ENCODE results near the gene ARHGDIA. TPM values are rescaled to one million over a fixed set of nuclear protein-coding genes. Genes with fewer than 3 reads are reported as not detected.
"Not testable (repeated sequence)": the region's sequence is repeated elsewhere in the genome, so short reads cannot be mapped to it uniquely, and the experiment has no call there.

The ARHGDIA gene
- total RNA-seq, 1 donor from 2014 or later = 697 TPM

- no peaks in the 10 kb centered on the region for H3K9me3 Mint-ChIP-seq
- intact Hi-C loops (cut with micrococcal nuclease) = no loop called here
- H3K36me3 Mint-ChIP-seq (ENCODE audit: low read depth) = peaks cover 27% of the 10 kb centered on the region
- no peak overlapping the region for H3K27ac Mint-ChIP-seq
- H3K4me3 Mint-ChIP-seq = no peak overlapping the region
- H3K4me1 Mint-ChIP-seq = no peaks in the 10 kb centered on the region
- H3K27me3 Mint-ChIP-seq = no peaks in the 10 kb centered on the region
- no peak for DNase-seq
These were observed 28.8 kb downstream of the ARHGDIA start for GRCh38 chr17:81842378-81842724.

GRCh38 chr17:81841866-81842265 is 29.3 kb downstream of the ARHGDIA start:
- H3K27ac Mint-ChIP-seq = no peak overlapping the region
- DNase-seq = no peak
- H3K27me3 Mint-ChIP-seq = no peaks in the 10 kb centered on the region
- H3K4me3 Mint-ChIP-seq = no peak overlapping the region
- no peaks in the 10 kb centered on the region for H3K9me3 Mint-ChIP-seq
- intact Hi-C loops (cut with micrococcal nuclease) = no loop called here
- H3K36me3 Mint-ChIP-seq (ENCODE audit: low read depth) = peaks cover 25% of the 10 kb centered on the region
- no peaks in the 10 kb centered on the region for H3K4me1 Mint-ChIP-seq

- peaks cover 21% of the 10 kb centered on the region for H3K36me3 Mint-ChIP-seq (ENCODE audit: low read depth)
- no peak overlapping the region for H3K27ac Mint-ChIP-seq
- H3K4me1 Mint-ChIP-seq = no peaks in the 10 kb centered on the region
- no peak for DNase-seq
- H3K27me3 Mint-ChIP-seq = no peaks in the 10 kb centered on the region
- no peak overlapping the region for H3K4me3 Mint-ChIP-seq
- H3K9me3 Mint-ChIP-seq = no peaks in the 10 kb centered on the region
- intact Hi-C loops (cut with micrococcal nuclease) = no loop called here
These were observed 30.0 kb downstream of the ARHGDIA start for GRCh38 chr17:81840826-81841778.

GRCh38 chr17:81840059-81840458 is 31.1 kb downstream of the ARHGDIA start:
- H3K9me3 Mint-ChIP-seq; intact Hi-C loops (cut with micrococcal nuclease); H3K4me3 Mint-ChIP-seq; DNase-seq; H3K27me3 Mint-ChIP-seq; H3K4me1 Mint-ChIP-seq; H3K27ac Mint-ChIP-seq: not testable (repeated sequence)
- H3K36me3 Mint-ChIP-seq (ENCODE audit: low read depth) = peaks cover 15% of the 10 kb centered on the region

- intact Hi-C loops (cut with micrococcal nuclease) = no loop called here
- no peak for DNase-seq
- Mint-ChIP-seq H3K36me3 (ENCODE audit: low read depth) (peaks cover 8% of the 10 kb centered on the region), H3K4me1 (no peaks in the 10 kb centered on the region), H3K4me3 (no peak overlapping the region), H3K27ac (no peak overlapping the region), H3K27me3 (no peaks in the 10 kb centered on the region), H3K9me3 (no peaks in the 10 kb centered on the region)
These were observed 31.8 kb downstream of the ARHGDIA start for GRCh38 chr17:81839301-81839700.

GRCh38 chr17:81838753-81839255 is 32.3 kb downstream of the ARHGDIA start:
- DNase-seq = no peak
- intact Hi-C loops (cut with micrococcal nuclease) = no loop called here
- no peak overlapping the region for H3K27ac Mint-ChIP-seq
- H3K27me3 Mint-ChIP-seq = no peaks in the 10 kb centered on the region
- H3K36me3 Mint-ChIP-seq (ENCODE audit: low read depth) = peaks cover 5% of the 10 kb centered on the region
- peaks cover under 1% of the 10 kb centered on the region for H3K4me1 Mint-ChIP-seq
- H3K4me3 Mint-ChIP-seq = no peak overlapping the region
- no peaks in the 10 kb centered on the region for H3K9me3 Mint-ChIP-seq

GRCh38 chr17:81837641-81838040 is 33.5 kb downstream of the ARHGDIA start:
- H3K4me1 Mint-ChIP-seq = peaks cover 3% of the 10 kb centered on the region
- H3K27me3 Mint-ChIP-seq = no peaks in the 10 kb centered on the region
- intact Hi-C loops (cut with micrococcal nuclease) = no loop called here
- H3K4me3 Mint-ChIP-seq = no peak overlapping the region
- no peak for DNase-seq
- no peaks in the 10 kb centered on the region for H3K36me3 Mint-ChIP-seq (ENCODE audit: low read depth)
- no peak overlapping the region for H3K27ac Mint-ChIP-seq
- no peaks in the 10 kb centered on the region for H3K9me3 Mint-ChIP-seq

- Mint-ChIP-seq H3K9me3 (no peaks in the 10 kb centered on the region), H3K36me3 (ENCODE audit: low read depth) (peaks cover 4% of the 10 kb centered on the region), H3K27me3 (no peaks in the 10 kb centered on the region), H3K4me3 (peak within 1 kb of the TSS; percentile 86), H3K27ac (peak within 1 kb of the TSS; percentile 87), H3K4me1 (peaks cover 19% of the 10 kb centered on the region)
- intact Hi-C loops (cut with micrococcal nuclease) = no loop called here
- DNase-seq = no peak
These were observed 36.3 kb downstream of the ARHGDIA start, which contains the start of gene PPP1R27 for GRCh38 chr17:81834831-81835267. Gene PPP1R27 (minus strand): TSS chr17:81835050. CDS start chr17:81834953, 97 bp downstream.

- DNase-seq = no peak
- H3K9me3 Mint-ChIP-seq = no peaks in the 10 kb centered on the region
- H3K4me3 Mint-ChIP-seq = peak overlapping the region; percentile 86
- H3K27ac Mint-ChIP-seq = peak overlapping the region; percentile 87
- H3K27me3 Mint-ChIP-seq = no peaks in the 10 kb centered on the region
- intact Hi-C loops (cut with micrococcal nuclease) = loop anchor here (2.0 kb wide), 1 partner anchor 93 kb away; the partner anchor contains the start of gene MAFG
- peaks cover 19% of the 10 kb centered on the region for H3K4me1 Mint-ChIP-seq
- peaks cover 4% of the 10 kb centered on the region for H3K36me3 Mint-ChIP-seq (ENCODE audit: low read depth)
These were observed 37.0 kb downstream of the ARHGDIA start for GRCh38 chr17:81833921-81834830.

- Mint-ChIP-seq H3K27me3 (no peaks in the 10 kb centered on the region), H3K4me1 (peaks cover 19% of the 10 kb centered on the region), H3K4me3 (peak within 1 kb of the TSS; percentile 93), H3K27ac (peak within 1 kb of the TSS; percentile 94), H3K36me3 (ENCODE audit: low read depth) (peaks cover 4% of the 10 kb centered on the region), H3K9me3 (no peaks in the 10 kb centered on the region)
- peak; percentile 99 for DNase-seq
- intact Hi-C loops (cut with micrococcal nuclease) = loop anchor here (2.0 kb wide), 1 partner anchor 93 kb away; the partner anchor contains the start of gene MAFG
These were observed 37.8 kb downstream of the ARHGDIA start, which contains the start of gene MCRIP1 for GRCh38 chr17:81833160-81833920. Gene MCRIP1 (minus strand): TSS chr17:81833291. CDS start chr17:81824506, 8,785 bp downstream.

- no peak for DNase-seq
- Mint-ChIP-seq H3K4me1 (peaks cover 19% of the 10 kb centered on the region), H3K27me3 (no peaks in the 10 kb centered on the region), H3K9me3 (no peaks in the 10 kb centered on the region), H3K27ac (peak overlapping the region; percentile 94), H3K4me3 (peak overlapping the region; percentile 93), H3K36me3 (ENCODE audit: low read depth) (peaks cover 4% of the 10 kb centered on the region)
- intact Hi-C loops (cut with micrococcal nuclease) = loop anchor here (1.0 to 2.0 kb wide), 2 partner anchors 29 to 94 kb away; partner anchors contain the start of gene MAFG
These were observed 38.5 kb downstream of the ARHGDIA start for GRCh38 chr17:81832608-81833159.

- peak; percentile 82 for DNase-seq
- peak overlapping the region; percentile 94 for H3K27ac Mint-ChIP-seq
- H3K4me3 Mint-ChIP-seq = peak overlapping the region; percentile 93
- H3K27me3 Mint-ChIP-seq = no peaks in the 10 kb centered on the region
- intact Hi-C loops (cut with micrococcal nuclease) = loop anchor here (1.0 to 2.0 kb wide), 2 partner anchors 29 to 95 kb away; partner anchors contain the start of gene MAFG
- no peaks in the 10 kb centered on the region for H3K9me3 Mint-ChIP-seq
- H3K36me3 Mint-ChIP-seq (ENCODE audit: low read depth) = peaks cover 4% of the 10 kb centered on the region
- H3K4me1 Mint-ChIP-seq = peaks cover 19% of the 10 kb centered on the region
These were observed 39.1 kb downstream of the ARHGDIA start for GRCh38 chr17:81831957-81832607.
